HG03520 (cell line): ENCODE results near the gene CCDC121.

Experiments
- ATAC-seq: cut with Tn5 transposase; IDR thresholded peaks from one replicate; pipeline ENCODE4 v1.9.1; 2021; ENCODE audit warnings: mild to moderate bottlenecking, moderate library complexity; ENCODE audit not compliant: unreplicated experiment

Gene CCDC121

DNA sequence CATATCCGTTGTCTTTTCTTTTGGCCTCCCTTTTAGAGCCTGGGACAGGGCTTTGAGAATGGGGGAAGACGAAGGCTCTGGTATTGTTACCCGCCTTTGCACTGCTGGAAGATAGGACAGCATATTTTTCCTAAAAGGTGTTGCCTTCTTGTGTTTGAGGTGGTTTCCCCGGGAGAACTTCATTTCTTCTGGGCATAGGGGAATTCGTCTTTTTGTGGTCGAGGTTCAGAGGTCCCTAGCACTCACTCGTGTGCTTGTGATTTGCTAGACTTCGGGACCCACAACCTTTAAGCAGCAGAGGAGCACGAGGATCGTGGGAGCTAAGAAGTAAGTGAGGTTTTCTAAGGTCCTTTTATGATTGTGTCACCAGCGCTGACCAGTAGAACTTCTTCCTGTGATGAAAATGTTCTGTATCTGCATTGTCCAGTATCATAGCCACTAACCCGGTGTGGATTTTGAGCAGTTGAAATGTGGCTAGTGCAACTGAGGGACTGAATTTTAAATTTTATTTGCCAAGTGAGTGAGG, 45.4 kb downstream of the CCDC121 start:
- no peak for ATAC-seq

DNA sequence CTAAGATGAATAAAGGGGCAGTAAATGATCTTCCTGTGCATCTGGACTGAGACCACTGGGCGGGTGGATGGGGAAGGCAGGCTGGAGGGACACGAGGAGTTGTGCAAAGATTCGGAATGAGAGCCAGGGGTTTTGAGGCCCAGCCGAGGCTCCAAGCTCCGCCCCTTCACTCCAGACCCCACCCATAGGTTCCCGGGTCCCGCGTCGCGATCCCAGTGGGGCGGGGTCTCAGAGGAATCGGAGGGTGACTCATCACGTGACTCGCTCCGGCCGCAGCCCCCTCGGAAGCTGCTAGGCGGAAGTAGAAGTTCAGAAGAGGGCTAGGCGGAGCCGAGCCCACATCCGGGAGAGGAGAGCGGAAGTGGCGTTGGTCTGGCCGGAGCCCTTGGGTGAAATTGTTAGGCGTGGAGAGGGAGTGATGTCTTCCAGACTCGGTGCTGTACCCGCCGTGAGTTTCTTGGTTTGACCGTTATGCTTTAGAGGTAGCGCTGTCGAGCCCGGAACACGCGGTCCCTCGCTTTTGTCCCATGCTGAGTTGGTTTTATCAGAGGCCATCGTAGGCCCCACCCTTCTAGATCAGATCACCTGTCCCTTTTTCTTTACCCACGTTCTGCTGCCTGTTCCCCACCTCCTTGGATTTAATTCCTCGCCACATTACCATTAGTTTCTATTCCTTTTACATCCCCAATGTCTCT, 46.0 kb downstream of the CCDC121 start, which contains the start of gene ZNF512:
Gene ZNF512 (plus strand): TSS at position 348 of the 695 bp plus-strand sequence. CDS start 71 bp downstream, at position 419.
- ATAC-seq = peak; percentile 81

DNA sequence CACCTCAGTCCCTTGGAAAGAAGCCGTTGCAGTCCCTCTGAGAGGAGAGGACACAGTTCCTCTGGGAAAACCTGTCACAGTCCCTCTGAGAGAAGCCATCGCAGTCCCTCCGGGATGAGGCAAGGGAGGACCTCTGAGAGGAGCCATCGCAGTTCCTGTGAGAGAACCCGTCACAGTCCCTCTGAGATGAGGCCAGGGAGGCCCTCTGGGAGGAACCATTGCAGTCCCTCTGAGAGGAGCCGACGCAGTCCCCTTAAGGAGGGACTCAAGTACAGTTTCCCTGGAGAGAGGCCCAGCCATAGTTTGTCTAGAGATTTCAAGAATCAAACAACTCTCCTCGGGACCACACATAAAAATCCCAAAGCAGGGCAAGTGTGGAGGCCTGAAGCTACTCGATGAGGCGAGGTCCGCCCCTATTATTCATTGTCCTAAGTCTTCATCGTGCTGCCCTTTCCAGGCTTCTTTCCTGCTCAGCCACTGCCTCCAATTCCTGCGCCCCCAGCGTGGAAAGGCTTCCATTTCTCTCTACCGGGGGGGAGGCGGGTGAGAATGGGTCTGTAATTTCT, 46.6 kb downstream of the CCDC121 start:
- ATAC-seq = no peak

DNA sequence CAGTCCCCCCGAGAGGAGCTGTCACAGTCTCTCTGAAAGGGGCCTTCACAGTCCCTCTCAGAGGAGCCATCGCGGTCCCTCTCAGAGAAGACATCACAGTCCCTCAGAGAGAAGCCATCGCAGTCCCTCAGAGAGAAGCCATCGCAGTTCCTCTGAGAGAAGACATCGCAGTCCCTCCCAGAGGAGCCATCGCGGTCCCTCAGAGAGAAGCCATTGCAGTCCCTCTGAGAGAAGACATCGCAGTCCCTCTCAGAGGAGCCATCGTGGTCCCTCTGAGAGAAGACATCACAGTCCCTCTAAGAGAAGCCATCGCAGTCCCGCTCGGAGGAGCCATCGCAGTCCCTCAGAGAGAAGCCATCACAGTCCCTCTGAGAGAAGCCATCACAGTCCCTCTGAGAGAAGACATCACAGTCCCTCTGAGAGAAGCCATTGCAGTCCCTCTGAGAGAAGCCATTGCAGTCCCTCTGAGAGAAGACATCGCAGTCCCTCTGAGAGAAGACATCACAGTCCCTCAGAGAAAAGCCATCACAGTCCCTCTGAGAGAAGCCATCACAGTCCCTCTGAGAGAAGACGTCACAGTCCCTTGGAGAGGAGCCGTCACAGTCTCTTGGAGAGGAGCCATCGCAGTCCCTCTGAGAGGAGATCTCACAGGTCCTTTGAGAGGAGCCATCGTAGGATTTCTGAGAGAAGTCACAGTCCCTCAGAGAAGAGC, 47.2 kb downstream of the CCDC121 start:
- no peak for ATAC-seq
